GM12892 (cell line): ENCODE data around the gene BMPR2.

ENCODE experiments used
- POLR2A ChIP-seq: IDR thresholded peaks from 2 replicates; pipeline ENCODE4 v1.6.1; 2011; ENCODE audit warnings: low read depth, low read length, control low read depth
- POLR2AphosphoS5 ChIP-seq: IDR thresholded peaks from 2 replicates; pipeline ENCODE4 v1.6.1; 2011; ENCODE audit warnings: low read depth, low read length, control low read depth
- TAF1 ChIP-seq: IDR thresholded peaks from 2 replicates; pipeline ENCODE4 v1.6.1; 2011; ENCODE audit warnings: low read depth, mild to moderate bottlenecking, control low read depth, low read length, borderline replicate concordance

DNA sequence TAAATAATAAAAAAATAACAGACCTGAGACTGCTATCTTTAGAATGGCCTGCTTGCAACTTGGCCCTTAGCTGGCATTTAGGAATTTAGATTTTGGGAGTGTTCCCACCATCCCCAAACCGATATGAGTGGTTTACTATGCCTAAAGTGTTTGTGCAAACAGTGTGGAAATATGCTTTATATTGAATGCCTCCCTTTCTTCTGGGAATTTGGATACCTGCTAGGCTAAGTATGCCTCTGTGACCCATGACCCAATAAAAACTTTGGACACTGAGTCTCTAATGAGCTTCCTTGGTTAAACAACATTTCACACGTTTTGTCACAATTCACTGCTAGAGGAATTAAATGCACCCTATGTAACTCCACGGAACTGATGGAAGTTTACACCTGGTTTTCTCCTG, 73.2 kb downstream of the BMPR2 start:
- TF ChIP-seq POLR2A (no peak), POLR2AphosphoS5 (no peak), TAF1 (no peak)
